Right ventricle myocardium inferior (tissue), 1 donor: ENCODE measurements around the gene RUNDC1. TPM values are rescaled to one million over a fixed set of nuclear protein-coding genes. Genes with fewer than 3 reads are reported as not detected.

ENCODE experiments used
- ATAC-seq: fragments of 200-7000 bp; cut with Tn5 transposase; one replicate; pipeline ENCODE4 v1.9.1; 2020; ENCODE audit warnings: mild to moderate bottlenecking, moderate library complexity
- DNase-seq: peaks from one replicate; pipeline ENCODE4 v3.0.0; 2021; ENCODE audit errors: missing footprints
- intact Hi-C: fragments of 100-400 bp; cut with DNase I; formaldehyde crosslinking; loops from one replicate; pipeline ENCODE4 v1.11.0; 2022
- total RNA-seq: library from RNA; stranded (reverse); fragmentation: NEBNext Ultra II Directional; extraction: Animal tissue kit (Norgen Biotek cat#: 25700); gene quantifications from one replicate; pipeline ENCODE4 v1.2.1, GENCODE V29; 2021
- donor health status: DM: no; HTN: yes; CAD: no; lungs with severe emphysema.

The RUNDC1 gene
- total RNA-seq, 1 donor from 2014 or later, result 10.4 TPM

DNA sequence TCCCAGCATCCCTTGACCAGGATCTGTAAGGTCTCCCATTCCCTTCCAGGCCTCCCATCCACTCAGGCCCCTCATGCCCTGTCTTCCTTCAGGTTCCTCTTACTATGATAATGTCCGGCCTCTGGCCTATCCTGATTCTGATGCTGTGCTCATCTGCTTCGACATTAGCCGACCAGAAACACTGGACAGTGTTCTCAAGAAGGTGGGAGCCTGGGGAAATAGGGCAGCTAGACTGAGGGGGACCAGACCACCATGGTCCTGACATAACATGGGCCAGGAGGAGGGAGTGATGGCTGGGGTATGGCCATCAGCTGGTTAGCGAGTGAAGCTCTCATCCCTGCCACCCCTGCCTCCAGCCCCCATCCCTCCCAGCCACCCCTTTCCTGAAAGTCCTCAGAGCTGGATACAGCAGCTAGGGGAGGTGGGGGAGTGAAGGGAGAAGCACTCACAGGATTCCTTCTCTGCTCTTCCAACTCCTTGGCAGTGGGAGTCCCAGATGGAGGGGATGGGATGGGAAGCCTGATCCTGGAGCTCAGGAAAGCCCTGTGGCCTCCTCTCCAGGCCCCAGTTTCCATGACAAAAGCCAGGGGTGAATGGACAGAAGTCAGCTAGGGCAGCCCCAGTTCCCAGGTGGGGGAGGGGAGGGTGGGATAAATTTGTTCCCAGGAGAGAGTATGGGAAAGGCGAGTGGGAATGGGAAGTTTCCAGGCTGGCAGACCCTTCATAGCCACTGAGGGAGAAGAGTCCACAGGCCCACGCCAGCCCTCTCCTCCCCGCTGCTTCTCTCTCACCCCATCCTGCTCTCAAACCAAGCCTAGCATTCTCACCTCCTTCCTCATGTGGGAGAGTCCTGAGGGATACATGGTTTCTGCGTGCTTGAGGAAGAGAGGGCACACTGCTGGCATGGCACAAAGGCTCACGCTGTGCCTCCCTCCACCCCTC, 47.0 kb downstream of the RUNDC1 start:
- no peak for ATAC-seq
- intact Hi-C loops, result loop anchor here (10.0 kb wide), 1 partner anchor 307 kb away; no protein-coding TSS in a partner anchor
- no peak for DNase-seq

DNA sequence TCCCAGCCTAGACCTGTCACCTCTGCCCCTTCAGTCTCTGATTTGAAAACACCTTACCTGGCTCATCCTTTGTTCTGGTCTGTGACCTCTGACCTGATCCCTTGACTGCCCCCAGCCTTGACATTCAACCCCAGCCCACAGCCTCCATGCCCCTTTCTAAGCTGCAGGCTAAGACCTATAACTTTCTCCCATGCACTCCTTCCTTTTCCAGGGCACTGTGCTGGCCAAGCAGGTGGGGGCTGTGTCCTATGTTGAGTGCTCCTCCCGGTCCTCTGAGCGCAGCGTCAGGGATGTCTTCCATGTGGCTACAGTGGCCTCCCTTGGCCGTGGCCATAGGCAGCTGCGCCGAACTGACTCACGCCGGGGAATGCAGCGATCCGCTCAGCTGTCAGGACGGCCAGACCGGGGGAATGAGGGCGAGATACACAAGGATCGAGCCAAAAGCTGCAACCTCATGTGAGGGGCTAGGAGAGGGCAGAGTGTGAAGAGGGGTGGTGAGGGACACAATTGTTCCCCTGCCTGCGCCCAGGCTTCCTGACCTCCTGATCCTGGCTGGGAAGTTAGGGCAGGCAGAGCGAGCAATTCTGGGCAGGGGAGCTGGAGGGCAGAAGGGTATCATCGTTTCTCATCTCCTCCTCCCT, 48.0 kb downstream of the RUNDC1 start:
- ATAC-seq (no peak), DNase-seq (no peak)
- intact Hi-C loops, result loop anchor here (10.0 kb wide), 1 partner anchor 306 kb away; no protein-coding TSS in a partner anchor

DNA sequence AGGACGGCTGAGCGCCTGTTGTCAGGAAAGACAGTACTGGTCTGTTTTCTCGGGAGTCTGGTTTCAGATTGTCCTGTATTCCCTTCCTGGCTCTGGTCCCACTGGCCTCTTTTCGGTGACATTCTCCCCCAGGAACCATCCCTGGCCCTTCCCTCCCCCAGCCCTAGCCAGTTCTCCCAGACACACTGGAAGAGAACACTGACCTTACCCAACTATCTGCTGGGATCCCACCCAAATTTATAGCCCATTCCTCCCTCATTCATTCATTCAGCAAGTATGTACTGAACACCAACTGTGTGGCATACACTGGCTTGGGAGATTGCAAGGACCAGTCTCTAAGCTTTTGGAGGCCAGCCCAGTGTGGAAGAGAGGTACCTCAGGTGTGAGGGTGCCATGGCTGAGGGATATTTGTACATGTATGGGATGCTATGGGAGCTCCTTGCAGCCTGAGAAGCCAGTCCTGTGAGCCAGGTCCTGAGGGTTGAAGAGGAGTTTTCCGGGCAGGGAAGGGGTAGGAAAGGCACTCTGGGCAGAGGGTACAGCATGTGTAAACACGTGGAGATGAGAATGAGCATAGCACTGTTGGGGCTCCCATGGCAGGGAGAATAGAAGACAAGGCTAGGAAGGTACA, 49.9 kb downstream of the RUNDC1 start:
- ATAC-seq, result no peak
- no peak for DNase-seq
- intact Hi-C loops, result no loop called here

DNA sequence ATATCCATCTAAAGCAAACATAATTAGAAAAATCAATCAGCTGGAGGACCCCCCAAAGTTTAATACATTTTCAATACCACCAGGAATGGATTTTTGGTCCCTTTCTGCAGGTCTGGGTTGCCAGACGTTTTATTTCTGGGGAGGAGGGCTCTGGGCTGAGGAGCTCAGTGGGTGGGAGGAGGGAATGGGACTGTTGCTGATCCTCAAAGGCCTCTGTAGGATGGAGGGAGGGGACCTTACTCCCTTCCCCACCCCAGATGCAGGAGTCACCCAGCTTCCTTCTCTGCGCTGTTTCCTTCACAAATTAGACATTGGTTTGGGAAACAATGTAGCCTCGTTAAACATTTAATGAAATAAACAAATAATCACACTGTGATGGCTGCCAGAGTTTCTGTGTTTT, 51.3 kb downstream of the RUNDC1 start:
- intact Hi-C loops, result no loop called here
- ATAC-seq, result no peak
- DNase-seq, result no peak

DNA sequence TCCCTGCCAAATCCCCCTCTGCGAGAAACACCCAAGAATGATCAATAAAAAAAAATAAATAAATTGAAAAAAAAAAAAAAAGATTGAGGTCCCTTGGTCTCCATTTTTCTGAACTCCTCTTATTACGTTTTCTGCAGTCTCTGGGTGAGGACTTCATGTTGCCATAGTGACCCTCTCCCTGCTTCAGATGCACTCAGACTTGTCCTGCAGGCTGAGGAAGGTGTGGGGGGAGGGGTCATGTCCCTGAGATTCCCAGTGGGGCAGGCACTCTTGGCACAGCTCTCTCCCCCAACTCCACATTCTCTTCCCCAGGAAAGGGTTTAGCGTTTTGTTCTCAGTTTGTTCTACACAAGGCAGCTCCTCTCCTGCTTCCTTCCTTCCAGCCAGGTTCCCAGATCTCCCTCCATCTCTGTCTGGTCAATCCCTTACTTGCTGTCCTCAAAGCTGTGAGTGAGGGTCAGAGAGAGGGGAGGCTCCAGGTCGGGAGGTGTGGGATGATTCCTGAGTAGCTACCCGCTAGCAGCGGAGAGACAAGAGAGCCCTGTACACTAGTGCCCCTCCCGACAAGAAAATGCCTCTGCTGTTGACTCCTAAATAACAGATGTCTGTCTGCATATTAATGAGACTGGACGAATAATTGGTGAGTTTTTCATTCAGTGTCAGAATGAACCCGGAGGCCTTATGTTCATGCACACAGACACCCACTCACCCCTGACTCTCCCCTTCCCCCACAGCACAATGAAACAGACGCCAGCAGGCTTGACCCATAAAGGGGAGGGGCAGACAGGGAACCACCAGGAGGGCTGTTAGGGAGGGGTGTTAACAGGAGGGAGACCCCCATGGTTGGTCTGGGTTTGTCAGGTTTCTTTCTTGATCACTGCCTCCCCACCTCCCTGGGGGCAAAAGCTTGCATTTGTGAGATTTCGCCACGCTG, 53.9 kb downstream of the RUNDC1 start:
- DNase-seq (no peak), ATAC-seq (no peak)
- intact Hi-C loops, result no loop called here

DNA sequence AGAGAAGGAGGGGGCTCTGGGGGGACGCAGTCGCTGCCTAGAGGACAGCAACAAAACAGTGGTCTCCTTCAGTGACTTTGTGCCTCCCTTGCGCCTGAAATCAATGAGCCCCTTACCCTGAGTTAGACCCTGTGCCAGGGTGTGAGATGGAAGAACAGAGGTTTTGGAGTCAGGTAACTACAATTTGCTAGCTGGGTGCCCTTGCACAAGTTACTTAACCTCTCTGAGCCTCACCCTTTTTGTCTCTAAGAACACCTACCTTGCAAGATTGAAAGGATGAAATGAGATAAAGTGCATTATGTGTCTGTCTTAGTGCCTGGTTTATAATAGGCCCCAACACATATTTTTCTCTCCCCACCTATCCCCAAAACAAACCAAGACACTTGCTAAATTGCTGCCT, 54.5 kb downstream of the RUNDC1 start:
- DNase-seq (no peak), ATAC-seq (no peak)
- intact Hi-C loops, result no loop called here

DNA sequence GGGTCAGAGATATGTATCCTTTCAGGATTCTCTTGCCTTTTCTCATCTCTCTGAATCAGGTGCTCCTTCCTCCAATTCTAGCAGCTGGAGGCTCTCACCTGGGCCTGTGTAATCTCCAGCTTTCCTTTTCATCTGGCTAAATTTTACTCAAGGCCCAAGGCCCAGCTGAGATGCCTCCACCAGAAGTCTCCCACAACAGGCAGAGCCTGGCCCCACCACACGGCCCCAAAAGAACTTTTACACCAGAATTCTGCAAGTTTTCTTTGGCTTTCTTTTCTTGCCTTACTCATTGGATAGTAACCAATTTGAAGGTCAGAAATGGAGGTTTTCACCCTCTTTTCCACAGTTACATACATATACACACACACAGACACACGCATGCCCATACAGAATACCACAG, 59.3 kb downstream of the RUNDC1 start:
- no peak for ATAC-seq
- intact Hi-C loops, result no loop called here
- no peak for DNase-seq

DNA sequence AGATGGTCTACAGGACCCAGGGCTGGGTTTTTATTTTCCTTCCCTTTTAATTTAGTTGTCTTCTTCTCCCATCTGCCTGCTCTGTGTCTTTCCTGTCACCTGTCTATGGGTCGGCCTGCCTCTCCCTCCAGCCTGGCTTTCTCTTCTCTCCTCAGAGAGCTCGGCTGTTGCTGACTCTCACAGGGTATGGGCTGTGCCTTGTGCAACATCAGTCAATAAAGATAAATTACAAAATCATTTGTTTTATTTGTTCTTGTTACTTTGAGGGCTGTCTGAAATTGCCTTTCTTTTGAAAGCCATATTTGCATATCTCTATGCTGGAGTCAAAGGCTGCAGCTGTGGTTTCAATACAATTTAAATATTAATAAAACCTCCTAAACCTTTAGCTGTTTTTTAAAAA, 60.3 kb downstream of the RUNDC1 start:
- ATAC-seq, result no peak
- DNase-seq, result no peak
- intact Hi-C loops, result no loop called here

DNA sequence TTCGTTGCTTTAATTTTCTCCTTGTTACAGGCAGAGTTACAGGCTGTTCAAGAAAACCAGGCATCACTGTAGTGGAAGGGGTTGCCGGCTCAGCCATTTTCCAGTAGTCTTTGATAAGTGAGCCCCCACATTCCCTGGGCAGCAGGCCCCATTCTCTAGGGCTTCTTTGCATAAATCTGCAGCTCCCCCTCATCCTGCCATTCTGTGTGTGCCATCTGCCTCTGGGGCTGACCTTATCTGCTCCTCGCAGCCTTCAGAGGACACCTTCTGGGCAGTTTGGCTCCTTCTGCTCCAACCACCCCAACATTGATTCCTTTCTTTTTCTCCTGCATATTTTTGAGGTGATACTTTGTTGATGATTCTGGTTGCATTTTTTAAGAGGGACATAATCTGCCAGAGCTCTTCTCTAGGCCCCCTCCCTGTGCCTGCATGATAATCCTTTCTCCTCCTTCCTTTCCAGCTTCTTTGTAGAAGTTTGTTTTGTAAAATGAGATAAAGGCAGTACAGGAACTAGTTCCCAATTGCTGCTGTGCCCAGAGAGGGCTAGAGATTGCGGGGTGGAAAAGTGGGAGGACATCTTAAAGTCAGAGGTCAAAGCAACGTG, 61.8 kb downstream of the RUNDC1 start:
- ATAC-seq (no peak), DNase-seq (no peak)
- intact Hi-C loops, result no loop called here

Other genes with a start within 250 kb of the RUNDC1 start
- gene EZH1, start 235.5 kb upstream of the RUNDC1 start, total RNA-seq, result 44.4 TPM
- gene RAMP2, start 219.3 kb upstream of the RUNDC1 start, total RNA-seq, result 41.3 TPM
- gene VPS25, start 207.1 kb upstream of the RUNDC1 start, total RNA-seq, result 33.2 TPM
- not detected for gene WNK4, start 200.0 kb upstream of the RUNDC1 start, total RNA-seq
- 72.6 TPM for gene COA3, start 181.9 kb upstream of the RUNDC1 start, total RNA-seq
- 0.30 TPM for gene CNTD1, start 181.7 kb upstream of the RUNDC1 start, total RNA-seq
- 74.3 TPM for gene BECN1, start 156.3 kb upstream of the RUNDC1 start, total RNA-seq
- 69.0 TPM for gene PSME3, start 147.2 kb upstream of the RUNDC1 start, total RNA-seq
- 0.43 TPM for gene AOC2, start 136.0 kb upstream of the RUNDC1 start, total RNA-seq
- 15.1 TPM for gene AOC3, start 129.4 kb upstream of the RUNDC1 start, total RNA-seq
- not detected for gene G6PC1, start 79.8 kb upstream of the RUNDC1 start, total RNA-seq
- gene AARSD1, start 16.1 kb upstream of the RUNDC1 start, total RNA-seq, result 32.1 TPM
- 51.0 TPM for gene PTGES3L, start 485 bp upstream of the RUNDC1 start, total RNA-seq
- gene RPL27, start 17.9 kb downstream of the RUNDC1 start, total RNA-seq, result 791 TPM
- 15.9 TPM for gene IFI35, start 26.2 kb downstream of the RUNDC1 start, total RNA-seq
- gene VAT1, start 41.8 kb downstream of the RUNDC1 start, total RNA-seq, result 90.5 TPM
- 1.5 TPM for gene RND2, start 44.7 kb downstream of the RUNDC1 start, total RNA-seq
- 7.9 TPM for gene BRCA1, start 144.8 kb downstream of the RUNDC1 start, total RNA-seq
- gene NBR1, start 190.6 kb downstream of the RUNDC1 start, total RNA-seq, result 96.9 TPM
- 4.1 TPM for gene TMEM106A, start 231.3 kb downstream of the RUNDC1 start, total RNA-seq
- gene CCDC200, start 248.1 kb downstream of the RUNDC1 start, total RNA-seq, result not detected